ENCODE data around the gene ADARB1. TPM values are rescaled to one million over a fixed set of nuclear protein-coding genes. Genes with fewer than 3 reads are reported as not detected.

ADARB1 gene
- polyA plus RNA-seq, 4 donors = 14.1 to 17.7 (median 17.1) TPM

DNA sequence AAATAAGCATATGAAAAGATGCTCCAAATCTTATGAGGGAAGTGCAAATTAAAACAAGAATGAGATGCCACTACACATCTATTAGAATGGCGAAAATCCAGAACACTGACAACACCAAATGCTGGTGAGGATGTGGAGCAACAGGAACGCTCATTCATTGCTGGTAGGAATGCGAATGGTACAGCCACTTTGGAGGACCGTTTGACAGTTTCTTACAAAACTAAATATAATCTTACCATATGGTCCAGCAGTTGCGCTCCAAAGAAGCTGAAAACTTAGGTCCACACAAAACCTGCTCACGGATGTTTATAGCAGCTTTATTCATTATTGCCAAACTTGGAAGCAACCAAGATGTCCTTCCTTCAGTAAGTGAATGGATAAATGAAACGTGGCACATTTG, 163.0 kb downstream of the ADARB1 start:
- no peak for DNase-seq (ENCODE audit: low read depth in 4 of 4, low spot score in 3 of 4)

DNA sequence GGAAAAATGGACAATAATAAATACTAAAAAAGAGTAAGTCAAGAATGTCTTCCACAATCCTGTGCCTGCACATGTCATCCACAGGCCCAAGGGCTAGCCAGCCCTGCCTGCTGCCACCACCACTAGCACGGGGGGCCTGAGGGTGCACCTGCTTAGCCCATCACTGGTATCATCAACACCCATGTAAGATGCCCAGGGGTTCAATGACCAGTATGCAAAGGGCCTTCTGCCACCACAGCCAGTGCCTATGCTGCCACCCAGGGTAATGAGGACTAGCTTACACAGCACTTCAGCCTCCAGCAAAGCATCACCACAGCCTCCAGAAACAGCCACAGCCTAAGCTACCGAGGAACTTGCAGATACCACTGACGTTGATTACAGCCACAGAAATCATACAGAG, 167.0 kb downstream of the ADARB1 start:
- no peak for DNase-seq (ENCODE audit: low read depth in 4 of 4, low spot score in 3 of 4)

DNA sequence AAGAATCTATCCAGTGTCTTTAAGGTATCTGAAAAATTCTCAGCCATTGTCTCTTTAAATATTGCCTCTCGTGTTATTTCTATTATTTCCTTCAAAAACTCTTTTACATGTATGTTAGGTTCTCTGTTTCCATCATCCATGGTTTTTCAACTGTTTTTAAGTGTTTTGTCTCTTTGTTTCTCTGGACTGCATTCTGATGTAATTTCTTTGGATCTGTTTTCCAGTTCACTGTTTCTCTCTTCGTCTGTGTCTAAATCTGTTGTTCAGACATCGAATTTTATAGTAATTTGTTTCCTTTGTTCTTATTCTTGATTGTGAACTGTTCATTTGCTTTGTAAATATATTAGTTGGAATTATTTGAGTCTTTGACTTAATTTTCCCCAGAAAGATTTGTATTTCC, 169.2 kb downstream of the ADARB1 start:
- DNase-seq (ENCODE audit: low read depth in 4 of 4, low spot score in 3 of 4) = no peak

DNA sequence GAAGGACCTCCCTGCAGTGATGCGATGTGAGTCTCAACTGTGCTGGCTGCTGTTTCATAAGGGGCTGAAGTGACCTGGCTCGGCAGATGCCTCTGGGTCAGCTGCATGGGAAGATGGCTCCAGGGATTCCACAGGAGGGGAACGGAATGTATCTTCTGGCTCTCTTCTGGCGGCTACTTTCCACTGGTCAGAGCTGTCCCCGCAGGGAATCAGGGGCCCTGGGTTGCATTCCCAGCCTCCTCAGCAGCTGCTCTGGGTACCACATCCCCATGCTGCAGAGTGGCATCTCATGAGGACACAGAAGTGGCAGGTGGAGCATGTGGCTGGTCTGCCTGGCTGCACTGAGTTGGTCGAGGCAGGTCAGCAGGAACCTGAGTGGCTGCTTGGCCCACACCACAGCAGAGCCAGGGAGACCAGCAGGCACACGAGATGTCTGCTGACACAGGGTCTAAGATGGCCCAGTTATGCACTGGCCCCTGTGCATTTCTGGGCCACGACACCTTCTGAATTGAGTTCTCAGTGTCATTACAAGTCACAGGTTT, 170.5 kb downstream of the ADARB1 start:
- DNase-seq (ENCODE audit: low read depth in 4 of 4, low spot score in 3 of 4) = no peak

DNA sequence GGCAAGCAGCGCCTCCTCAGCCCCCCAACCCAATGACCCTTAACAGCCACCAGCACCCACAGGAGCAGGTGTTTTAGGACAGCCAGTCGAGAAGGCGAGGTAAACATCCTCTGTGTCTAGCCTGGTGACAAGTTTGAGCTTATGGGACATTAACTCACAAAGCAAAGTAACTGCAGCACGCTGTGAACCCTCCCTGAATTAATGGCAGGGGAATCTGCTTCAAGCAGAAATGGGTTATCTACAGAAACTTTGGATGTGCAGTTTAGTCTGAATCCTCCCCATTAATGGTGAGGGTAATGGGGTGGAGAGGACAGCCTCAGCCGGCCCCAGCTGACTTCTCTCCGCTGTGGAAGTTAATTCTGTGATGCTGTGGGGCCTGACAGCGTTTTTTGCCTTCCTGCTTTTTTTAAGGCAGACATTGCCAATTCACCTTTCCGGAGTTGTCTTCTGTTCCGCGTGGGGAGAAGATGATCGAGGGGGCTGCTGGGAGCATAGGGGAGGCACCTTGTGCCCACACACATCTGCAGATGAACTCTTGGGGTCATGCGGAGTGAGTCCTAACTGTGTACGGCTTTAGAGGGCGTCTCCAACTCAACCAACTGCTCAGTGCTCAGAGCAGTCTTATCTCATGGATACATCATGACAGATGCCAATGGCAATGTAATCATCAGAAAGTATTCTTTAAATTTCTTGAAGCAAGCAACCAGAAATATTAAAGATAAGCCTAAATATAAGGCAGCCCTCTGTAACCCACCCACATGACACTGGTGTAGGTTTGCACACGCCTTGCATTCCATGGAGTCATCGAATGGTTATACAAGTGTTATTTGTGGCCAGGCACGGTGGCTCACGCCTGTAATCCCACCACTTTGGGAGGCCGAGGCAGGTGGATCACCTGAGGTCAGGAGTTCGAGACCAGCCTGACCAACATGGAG, 172.3 kb downstream of the ADARB1 start:
- DNase-seq (ENCODE audit: low read depth in 4 of 4, low spot score in 3 of 4) = no peak

DNA sequence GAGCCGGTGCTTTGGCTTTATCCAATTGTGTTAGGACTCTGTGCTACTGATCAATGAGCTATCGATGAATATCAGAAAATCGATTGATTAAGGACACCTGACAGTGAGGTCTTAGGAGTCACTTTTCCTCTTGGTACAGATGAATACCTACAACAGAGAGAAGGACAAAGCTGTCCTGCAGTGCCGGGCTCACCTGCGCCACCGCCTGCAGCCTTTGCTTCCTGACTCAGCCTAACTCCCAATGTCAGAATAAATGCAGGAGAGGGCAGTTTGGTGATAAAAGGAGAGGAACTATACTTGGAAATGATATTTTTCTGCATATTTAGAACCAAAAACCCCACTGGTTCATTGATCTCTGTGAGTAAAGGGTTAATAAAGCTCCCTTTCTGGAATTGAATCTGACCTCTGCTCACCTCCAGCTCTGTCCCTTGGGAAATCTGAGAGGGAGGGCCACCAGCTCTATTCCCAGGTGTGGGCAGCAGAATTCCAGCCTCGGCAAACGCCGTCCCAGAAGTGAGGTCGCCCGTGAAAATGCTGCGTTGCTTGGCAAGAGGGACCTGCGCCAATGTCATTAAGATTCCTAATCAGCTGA, 174.0 kb downstream of the ADARB1 start:
- no peak for DNase-seq (ENCODE audit: low read depth in 4 of 4, low spot score in 3 of 4)

DNA sequence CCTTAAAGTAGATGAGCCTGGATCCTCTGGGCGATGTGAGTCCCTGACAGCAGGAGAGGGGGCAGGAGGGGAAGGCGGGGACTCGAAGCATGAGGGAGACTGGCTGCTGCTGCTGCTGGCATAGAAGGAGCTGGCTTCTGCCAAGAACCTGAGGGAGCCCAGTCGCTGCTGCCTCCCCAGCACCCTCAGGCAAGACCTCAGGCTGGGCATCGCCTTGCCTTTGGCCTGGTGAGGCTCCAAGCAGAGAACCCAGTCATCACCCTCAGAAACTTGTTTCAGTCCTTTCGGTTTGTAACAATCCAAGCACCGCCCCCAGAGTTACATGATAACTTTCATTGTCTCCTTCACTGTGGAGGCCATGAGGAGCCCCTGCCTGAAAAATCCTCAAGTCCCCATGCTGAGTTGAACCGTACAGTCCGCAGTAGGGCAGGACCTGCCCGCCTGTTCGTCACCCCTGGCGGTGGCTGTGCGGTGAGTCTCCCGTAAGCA, 174.6 kb downstream of the ADARB1 start:
- no peak for DNase-seq (ENCODE audit: low read depth in 4 of 4, low spot score in 3 of 4)

DNA sequence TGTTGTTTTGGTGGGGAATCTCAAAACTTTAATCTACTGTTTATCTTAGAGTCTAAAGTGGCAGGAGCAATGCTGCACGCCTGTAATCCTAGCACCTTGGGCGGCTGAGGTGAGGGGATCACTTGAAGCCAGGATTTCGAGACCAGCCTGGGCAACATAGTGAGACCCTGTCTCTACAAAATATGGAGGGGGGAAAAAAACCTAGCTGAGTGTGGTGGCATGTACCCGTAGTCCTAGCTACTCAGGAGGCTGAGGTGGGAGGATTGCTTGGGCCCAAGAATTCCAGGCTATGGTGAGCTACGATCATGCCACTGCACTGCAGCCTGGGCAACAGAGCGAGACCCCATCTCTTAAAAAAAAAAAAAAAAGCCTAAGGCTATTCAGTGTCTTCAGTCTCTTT, 175.2 kb downstream of the ADARB1 start:
- DNase-seq (ENCODE audit: low read depth in 4 of 4, low spot score in 3 of 4) = no peak

DNA sequence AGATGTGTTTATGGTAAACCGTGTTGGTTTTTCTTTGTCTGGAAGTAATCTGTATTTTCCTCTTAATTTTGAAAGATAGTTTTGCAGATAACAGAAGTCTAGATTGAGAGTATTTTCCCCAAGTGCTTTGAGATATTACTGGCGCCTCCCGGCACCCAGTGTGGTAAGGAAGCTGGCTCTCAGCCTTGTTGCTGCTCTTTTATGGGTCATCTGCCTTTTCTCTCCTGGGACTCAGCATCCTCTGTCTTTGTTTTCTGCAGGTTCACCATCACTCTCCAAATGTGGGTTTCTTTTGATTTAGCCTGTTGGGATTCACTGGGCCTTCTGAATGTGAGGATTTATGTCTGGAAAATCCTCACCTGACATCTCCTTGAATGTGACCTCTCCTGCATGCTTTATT, 175.9 kb downstream of the ADARB1 start:
- DNase-seq (ENCODE audit: low read depth in 4 of 4, low spot score in 3 of 4) = no peak

DNA sequence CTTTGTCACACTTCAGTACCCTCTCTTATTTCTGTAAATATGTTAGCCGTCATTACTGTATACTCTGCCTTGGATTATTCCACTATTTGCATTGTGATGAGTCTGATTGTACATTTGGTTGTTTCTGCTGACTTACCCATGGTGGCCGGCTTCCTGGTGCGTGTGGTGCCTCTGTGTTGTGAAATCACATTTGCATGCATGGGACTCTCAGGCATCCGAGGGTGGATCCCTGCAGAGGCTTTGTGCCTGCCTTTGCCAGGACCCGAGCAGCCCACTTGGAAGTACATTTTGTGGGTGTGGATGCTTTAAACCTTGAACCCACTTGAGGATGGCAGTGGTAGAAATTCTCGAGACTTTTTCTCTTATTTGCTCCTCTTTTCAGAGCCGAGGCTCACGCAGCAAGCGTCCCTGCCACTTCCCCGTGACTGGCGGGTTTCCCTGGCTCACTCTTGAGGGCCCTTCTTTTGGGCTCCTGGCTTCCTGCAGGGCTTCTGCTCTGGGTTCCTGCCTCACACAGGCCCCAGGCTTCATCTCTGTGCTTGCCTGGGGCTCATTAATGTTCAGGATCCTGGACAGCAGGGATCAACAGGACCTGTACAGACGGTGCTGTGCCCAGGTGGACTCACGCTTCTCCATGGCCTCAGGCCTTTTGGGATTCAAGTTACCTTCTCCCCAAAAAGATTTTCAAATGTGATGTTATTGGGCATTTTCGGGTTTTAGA, 176.7 kb downstream of the ADARB1 start:
- no peak for DNase-seq (ENCODE audit: low read depth in 4 of 4, low spot score in 3 of 4)

DNA sequence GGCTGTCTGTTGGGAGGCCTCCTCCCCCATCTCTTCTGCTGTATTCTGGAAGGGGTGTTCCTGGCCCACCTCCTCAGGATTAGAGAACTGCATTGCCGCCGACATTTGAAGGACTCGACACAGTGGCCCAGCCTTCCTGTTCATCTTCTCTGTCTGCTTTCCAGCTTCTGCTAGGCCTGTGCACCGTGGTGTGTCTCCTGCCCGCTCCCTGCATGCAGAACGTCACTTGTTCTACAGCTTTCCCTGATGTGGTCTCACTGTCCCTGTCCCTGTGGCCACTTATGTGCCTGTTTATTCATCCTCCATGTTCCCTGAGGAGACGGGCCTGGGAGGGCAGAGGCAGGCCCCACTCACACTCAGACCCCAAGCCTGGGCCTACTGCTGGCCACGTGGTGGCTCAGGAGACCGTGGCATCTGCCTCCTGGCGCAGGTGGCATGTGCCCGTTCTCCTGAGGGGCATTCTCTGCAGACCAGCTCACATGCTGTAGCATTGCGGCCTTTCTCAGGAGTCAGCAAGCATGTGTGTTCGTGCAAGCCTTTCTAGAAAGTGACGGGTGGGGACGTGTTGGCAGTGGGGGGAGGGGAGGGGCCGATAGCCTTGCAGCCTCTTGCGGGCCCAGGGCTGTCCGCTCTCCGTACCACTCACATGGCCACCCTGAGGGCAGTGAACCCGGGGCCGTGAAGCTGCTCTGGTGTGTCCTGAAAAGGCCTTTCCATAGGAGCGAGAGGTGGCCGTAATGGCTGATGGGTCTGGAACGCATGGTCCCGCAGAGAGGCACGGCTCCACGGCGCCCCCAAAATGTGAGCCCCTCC, 177.5 kb downstream of the ADARB1 start:
- no peak for DNase-seq (ENCODE audit: low read depth in 4 of 4, low spot score in 3 of 4)

DNA sequence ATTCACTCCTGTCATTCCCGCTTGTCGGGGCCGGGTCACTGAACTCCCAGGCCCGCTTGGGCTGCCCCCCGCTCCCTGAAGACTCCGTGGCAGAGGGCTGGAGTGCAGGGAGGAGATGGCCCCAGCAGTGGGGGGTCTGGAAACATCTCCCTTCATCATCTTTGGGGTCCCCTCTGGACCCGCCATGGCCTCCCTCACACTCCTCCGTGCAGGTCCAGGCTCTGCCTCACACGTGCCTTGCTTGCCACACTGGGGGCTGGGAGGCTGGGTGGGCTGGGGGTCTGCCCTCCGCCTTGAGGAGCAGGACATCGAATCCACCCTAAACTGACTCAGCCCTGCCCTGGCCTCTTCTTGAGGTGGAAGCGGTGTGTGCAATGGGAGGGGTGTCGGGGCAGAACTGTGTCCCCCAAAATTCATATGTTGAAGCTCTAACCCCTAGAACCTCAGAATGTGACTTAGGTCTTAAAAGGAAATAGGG, 178.1 kb downstream of the ADARB1 start:
- no peak for DNase-seq (ENCODE audit: low read depth in 4 of 4, low spot score in 3 of 4)

DNA sequence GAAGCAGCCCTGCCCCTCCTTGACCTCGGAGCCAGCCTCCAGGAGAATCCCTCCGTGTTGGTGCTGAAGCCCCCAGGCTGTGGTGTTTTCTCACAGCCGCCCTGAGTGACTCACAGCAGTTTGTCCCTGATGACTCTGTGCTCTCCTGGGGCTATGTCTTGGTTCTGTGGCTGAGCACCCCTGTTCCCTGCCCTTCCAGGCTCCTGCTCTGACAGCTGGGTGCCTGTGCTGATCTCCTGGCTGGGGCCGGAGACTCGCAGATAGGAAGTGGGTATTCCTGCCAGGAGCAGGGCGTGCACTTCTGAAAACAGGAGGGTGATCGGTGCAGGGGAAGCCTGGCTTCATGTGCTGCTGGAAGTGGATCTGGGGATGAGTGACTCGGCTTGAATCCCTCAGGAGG, 178.8 kb downstream of the ADARB1 start:
- DNase-seq (ENCODE audit: low read depth in 4 of 4, low spot score in 3 of 4) = no peak

DNA sequence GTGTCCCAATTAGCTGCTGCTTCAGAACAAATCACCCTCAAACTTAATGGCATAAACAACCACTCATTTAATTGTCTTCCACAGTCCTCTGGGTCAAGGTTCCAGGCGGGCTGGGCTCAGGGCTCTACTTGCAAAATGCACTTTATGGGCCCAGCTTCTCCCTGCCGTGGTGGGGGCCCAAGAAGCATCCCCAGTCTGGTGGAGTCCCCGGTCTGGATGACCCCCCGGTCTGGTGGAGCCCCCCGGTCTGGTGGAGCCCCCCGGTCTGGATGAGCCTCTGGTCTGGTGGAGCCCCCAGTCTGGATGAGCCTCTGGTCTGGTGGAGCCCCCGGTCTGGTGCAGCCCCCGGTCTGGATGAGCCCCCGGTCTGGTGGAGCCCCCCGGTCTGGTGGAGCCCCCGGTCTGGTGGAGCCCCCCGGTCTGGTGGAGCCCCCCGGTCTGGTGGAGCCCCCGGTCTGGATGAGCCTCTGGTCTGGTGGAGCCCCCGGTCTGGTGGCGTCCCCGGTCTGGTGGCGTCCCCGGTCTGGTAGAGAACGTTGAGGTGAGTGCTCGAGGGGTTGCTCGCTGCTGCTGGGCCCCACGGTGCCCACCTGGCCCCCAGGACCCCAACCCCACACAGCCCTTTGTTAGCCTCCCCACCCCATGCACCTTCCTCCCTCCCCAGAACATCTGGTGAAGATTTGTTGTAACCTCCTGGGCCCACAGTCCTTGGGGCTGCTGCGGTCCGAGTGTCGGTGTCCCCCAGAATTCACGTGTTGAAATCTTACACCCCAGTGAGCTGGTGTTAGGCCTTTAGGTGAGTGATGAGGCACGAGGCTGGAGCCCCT, 179.5 kb downstream of the ADARB1 start:
- DNase-seq (ENCODE audit: low read depth in 4 of 4, low spot score in 3 of 4) = no peak

DNA sequence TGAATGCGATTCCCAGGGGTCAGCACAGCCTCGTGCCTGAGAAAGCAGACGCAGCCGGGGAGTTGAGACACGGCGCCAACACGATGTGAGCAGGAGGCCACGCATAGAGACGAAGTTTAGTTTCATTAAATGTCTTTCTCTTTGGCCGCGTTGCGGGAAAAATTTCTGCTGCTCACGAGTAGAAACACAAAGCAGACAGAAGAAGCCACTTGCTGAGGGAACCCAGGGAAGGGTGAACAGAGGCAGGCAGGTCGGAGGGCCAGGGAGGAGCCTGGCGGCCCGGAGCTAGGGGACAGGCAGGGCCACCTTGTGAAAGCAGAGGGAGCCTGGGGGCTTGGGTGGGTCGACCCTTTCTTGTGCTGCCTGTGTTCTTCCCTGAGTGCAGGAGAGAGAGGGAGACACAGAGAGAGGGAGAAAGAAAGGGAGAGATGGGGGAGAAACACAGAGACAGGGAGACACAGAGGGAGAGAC, 180.1 kb downstream of the ADARB1 start:
- no peak for DNase-seq (ENCODE audit: low read depth in 4 of 4, low spot score in 3 of 4)

DNA sequence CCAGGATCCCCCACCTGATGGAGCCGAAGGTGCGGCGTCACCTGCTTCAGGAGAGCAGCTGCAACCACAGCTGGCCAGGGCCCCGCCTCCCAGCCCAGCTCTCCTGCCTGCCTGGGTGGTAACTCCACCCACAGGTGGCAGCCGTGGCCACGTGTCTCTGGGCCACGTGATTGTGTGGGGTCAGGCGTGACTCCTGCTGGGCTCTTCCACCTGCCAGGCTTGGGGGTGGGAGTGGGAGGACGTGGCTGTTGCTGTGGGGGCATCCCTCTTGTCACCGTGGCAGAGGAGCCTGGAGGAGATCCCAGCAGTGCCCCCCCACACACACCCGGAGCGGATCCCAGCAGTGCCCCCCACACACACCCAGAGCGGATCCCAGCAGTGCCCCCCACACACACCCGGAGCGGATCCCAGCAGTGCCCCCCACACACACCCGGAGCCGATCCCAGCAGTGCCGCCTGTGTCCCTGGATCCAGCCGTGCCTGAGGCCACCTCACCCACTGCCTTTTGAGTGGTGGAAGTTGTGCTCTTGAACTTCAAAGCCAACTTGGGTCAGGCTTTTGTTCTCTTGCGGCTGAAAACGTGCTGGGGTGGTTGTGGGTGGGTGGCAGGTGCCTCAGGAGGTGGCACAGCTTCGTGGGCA, 181.1 kb downstream of the ADARB1 start:
- DNase-seq (ENCODE audit: low read depth in 4 of 4, low spot score in 3 of 4) = no peak

DNA sequence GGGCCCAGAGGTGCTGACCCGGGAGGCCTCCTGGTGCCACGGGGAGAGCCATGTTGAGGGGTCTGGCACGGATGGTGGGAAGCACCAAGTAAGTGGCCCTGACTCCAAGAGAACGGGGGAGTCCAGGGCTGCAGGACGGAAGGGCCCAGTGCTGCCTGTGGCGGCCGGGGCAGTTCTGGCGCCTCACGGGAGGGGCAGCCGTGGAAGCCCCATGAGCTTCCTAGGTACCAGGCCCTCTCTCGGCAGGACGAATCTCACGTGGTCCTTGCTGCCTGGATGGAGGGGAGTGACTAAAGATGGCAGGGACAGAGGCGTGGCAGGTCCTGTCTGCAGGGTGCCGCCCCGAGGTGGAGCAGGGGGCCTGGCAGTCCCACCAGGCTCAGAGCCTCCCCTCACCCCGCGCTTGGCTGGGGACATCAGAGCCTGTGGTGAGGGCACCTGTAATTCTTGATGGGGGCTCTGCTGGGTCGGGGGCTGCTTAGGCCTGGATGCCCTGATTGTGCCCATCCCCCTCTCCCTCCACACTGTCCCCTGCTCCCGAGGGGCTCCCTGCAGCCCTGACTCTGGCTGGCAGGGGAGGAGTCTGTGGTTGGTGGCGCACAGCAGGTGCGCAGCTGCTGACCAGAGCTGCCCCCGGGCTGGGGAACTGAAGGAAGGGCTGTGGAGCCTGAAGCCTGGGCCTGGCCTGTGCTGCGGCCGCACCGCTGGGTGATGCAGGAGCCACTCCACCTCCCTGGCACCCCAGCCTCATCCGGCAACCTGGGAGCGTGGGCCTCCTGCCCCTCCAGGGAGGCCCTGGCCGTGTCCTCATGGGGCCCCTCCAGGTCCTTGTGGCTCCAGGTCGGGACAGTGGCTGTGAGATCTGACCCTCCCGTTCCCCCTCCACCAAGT, 181.9 kb downstream of the ADARB1 start:
- DNase-seq (ENCODE audit: low read depth in 4 of 4, low spot score in 3 of 4) = no peak

Data from right renal pelvis (tissue), 4 donors.